ENCODE results near the gene FAM156A. TPM values are rescaled to one million over a fixed set of nuclear protein-coding genes. Genes with fewer than 3 reads are reported as not detected.
"Not testable (repeated sequence)": the region's sequence is repeated elsewhere in the genome, so short reads cannot be mapped to it uniquely, and the experiment has no call there.

The FAM156A gene
- total RNA-seq, 1 donor from 2014 or later: 12.1 TPM

- intact Hi-C loops (cut with micrococcal nuclease); H3K27me3 ChIP-seq (ENCODE audit: low read depth); H3K9me3 ChIP-seq (replicated peaks); H3K4me3 ChIP-seq; H3K36me3 ChIP-seq; DNase-seq; H3K4me1 ChIP-seq; H3K27ac ChIP-seq (replicated peaks): not testable (repeated sequence)
Measured at GRCh38 chrX:52966993-52967738, 8.8 kb upstream of the FAM156A start.

DNA sequence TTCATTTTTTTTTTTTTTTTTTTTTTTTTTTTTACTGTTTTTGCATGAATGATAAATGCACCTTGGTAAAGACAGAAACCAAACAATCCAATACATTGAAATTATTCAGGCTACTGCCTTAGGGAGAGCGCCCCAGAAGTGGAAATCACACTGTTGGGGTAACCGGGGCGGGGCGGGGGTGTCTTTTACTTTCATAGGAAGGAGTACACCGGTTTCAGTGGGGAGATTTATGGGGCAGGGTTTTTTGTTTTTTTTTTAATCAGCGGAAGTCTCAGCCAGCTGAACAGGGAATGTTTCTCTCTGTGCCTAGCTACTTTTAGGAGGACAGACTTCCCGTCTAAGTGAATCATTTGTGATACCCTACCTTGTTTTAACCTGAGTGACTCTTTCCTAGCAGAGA lies 643 bp upstream of the FAM156A start:
- H3K4me1 ChIP-seq; H3K36me3 ChIP-seq; intact Hi-C loops (cut with micrococcal nuclease); H3K27me3 ChIP-seq (ENCODE audit: low read depth); H3K27ac ChIP-seq (replicated peaks); DNase-seq; H3K4me3 ChIP-seq; H3K9me3 ChIP-seq (replicated peaks): not testable (repeated sequence)

DNA sequence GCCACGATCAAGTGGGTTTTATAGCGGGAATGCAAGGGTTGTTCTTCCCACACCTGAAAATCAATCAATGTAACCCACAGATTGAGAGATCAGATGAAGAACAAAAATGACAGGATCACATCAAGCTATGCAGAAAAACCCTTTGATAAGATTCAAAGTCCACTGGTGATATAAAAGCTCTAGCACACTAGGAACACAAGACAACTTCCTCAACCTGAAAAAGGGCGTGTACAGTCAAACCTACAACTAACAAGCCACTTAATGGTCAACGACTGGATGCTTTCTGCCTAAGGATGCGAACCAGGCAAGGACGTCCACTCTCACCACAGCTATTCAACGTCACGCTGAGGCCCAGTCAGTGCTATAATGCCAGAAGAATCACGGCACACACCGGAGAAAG lies 8.4 kb downstream of the FAM156A start:
- DNase-seq; H3K27ac ChIP-seq (replicated peaks); H3K27me3 ChIP-seq (ENCODE audit: low read depth); H3K4me1 ChIP-seq; H3K36me3 ChIP-seq; intact Hi-C loops (cut with micrococcal nuclease); H3K4me3 ChIP-seq; H3K9me3 ChIP-seq (replicated peaks): not testable (repeated sequence)

- DNase-seq; intact Hi-C loops (cut with micrococcal nuclease): not testable (repeated sequence)
Measured at GRCh38 chrX:52949325-52949724, 9.0 kb downstream of the FAM156A start.

GRCh38 chrX:52948265-52948664 lies 10.1 kb downstream of the FAM156A start:
- intact Hi-C loops (cut with micrococcal nuclease); H3K36me3 ChIP-seq; H3K4me1 ChIP-seq; H3K27me3 ChIP-seq (ENCODE audit: low read depth); DNase-seq; H3K4me3 ChIP-seq; H3K9me3 ChIP-seq (replicated peaks); H3K27ac ChIP-seq (replicated peaks): not testable (repeated sequence)

More at GRCh38 chrX:52949325-52949724, 9.0 kb downstream of the FAM156A start:
- not testable (repeated sequence) for H3K4me3 ChIP-seq; H3K27ac ChIP-seq (replicated peaks); H3K36me3 ChIP-seq; H3K27me3 ChIP-seq (ENCODE audit: low read depth); H3K4me1 ChIP-seq; H3K9me3 ChIP-seq (replicated peaks)

GRCh38 chrX:52947501-52947900 lies 10.8 kb downstream of the FAM156A start:
- H3K27me3 ChIP-seq (ENCODE audit: low read depth); H3K36me3 ChIP-seq; H3K4me1 ChIP-seq; H3K27ac ChIP-seq (replicated peaks); intact Hi-C loops (cut with micrococcal nuclease); H3K9me3 ChIP-seq (replicated peaks); DNase-seq; H3K4me3 ChIP-seq: not testable (repeated sequence)

GRCh38 chrX:52945838-52946494 lies 12.4 kb downstream of the FAM156A start:
- not testable (repeated sequence) for H3K36me3 ChIP-seq; H3K9me3 ChIP-seq (replicated peaks); DNase-seq

DNA sequence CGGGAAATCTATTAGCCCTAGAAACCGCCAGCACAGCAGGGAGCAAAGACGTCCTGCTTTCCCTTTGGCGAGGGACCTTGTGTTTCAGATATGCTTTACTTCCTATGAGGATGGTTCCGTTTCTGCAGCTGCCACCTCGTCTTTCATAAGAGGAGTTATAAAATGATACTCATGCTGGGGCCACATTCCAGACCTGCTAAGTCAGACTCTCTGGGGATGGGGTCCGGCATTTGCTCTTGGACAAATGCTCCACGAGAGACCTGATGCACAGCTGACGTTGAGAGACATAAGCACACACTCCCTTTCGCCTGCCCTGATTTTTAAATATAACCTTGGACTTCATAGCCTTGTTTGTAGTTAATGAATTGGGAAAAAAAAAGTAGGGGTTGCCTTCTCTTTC lies 16.6 kb downstream of the FAM156A start:
- DNase-seq: not testable (repeated sequence)

More at GRCh38 chrX:52945838-52946494, 12.4 kb downstream of the FAM156A start:
- intact Hi-C loops (cut with micrococcal nuclease); H3K4me1 ChIP-seq; H3K4me3 ChIP-seq; H3K27ac ChIP-seq (replicated peaks); H3K27me3 ChIP-seq (ENCODE audit: low read depth): not testable (repeated sequence)

GRCh38 chrX:52940704-52941103 lies 17.6 kb downstream of the FAM156A start:
- H3K36me3 ChIP-seq; H3K27me3 ChIP-seq (ENCODE audit: low read depth); intact Hi-C loops (cut with micrococcal nuclease); H3K4me3 ChIP-seq; DNase-seq; H3K27ac ChIP-seq (replicated peaks); H3K9me3 ChIP-seq (replicated peaks); H3K4me1 ChIP-seq: not testable (repeated sequence)

More for the DNA sequence above, 16.6 kb downstream of the FAM156A start:
- intact Hi-C loops (cut with micrococcal nuclease); H3K4me1 ChIP-seq; H3K27ac ChIP-seq (replicated peaks); H3K9me3 ChIP-seq (replicated peaks); H3K27me3 ChIP-seq (ENCODE audit: low read depth); H3K4me3 ChIP-seq; H3K36me3 ChIP-seq: not testable (repeated sequence)

- DNase-seq; H3K9me3 ChIP-seq (replicated peaks); H3K27me3 ChIP-seq (ENCODE audit: low read depth); intact Hi-C loops (cut with micrococcal nuclease); H3K36me3 ChIP-seq; H3K4me1 ChIP-seq: not testable (repeated sequence)
- H3K4me3 ChIP-seq: peak overlapping the region; percentile 73
- H3K27ac ChIP-seq (replicated peaks): peak overlapping the region; percentile 96
Measured at GRCh38 chrX:52935470-52935784, 22.9 kb downstream of the FAM156A start.

Measured in left ventricle myocardium inferior (tissue), 1 donor.